Uterus (tissue), 2 donors: Measurements from ENCODE around the gene TYSND1.

Experiments used
- CTCF ChIP-seq, 4 experiments: fragments of 200-600 bp in 2 of 4; fragments of 450-650 bp in 2 of 4; sonication (generic) in 2 of 4; IDR thresholded peaks; one replicate each; pipeline ENCODE4 v1.5.1; 2016 to 2019; ENCODE audit warnings: antibody characterized with exemption in 4 of 4, mild to moderate bottlenecking in 2 of 4, moderate library complexity in 1 of 4
- POLR2A ChIP-seq, 2 donors: fragments of 450-650 bp; IDR thresholded peaks; one replicate each; pipeline ENCODE4 v1.6.1; 2016; ENCODE audit warnings: antibody characterized with exemption in 2 of 2, mild to moderate bottlenecking in 1 of 2, moderate library complexity in 1 of 2

GRCh38 chr10:70137927-70138883 is 8.3 kb downstream of the TYSND1 start:
- no peak for TF ChIP-seq CTCF (IDR thresholded peaks at IDR 0.05)
- TF ChIP-seq POLR2A (IDR thresholded peaks at IDR 0.05) = no peak
